G401.6 (cell line): Measurements from ENCODE around the gene MSH4.
"Not testable (repeated sequence)": the region's sequence is repeated elsewhere in the genome, so short reads cannot be mapped to it uniquely, and the experiment has no call there.

Experiments
- FAIRE-seq: peaks from 2 replicates; lab custom pipeline; 2012; peaks lifted over from hg19 to GRCh38; lab: Jason Lieb, UNC

Gene MSH4

DNA sequence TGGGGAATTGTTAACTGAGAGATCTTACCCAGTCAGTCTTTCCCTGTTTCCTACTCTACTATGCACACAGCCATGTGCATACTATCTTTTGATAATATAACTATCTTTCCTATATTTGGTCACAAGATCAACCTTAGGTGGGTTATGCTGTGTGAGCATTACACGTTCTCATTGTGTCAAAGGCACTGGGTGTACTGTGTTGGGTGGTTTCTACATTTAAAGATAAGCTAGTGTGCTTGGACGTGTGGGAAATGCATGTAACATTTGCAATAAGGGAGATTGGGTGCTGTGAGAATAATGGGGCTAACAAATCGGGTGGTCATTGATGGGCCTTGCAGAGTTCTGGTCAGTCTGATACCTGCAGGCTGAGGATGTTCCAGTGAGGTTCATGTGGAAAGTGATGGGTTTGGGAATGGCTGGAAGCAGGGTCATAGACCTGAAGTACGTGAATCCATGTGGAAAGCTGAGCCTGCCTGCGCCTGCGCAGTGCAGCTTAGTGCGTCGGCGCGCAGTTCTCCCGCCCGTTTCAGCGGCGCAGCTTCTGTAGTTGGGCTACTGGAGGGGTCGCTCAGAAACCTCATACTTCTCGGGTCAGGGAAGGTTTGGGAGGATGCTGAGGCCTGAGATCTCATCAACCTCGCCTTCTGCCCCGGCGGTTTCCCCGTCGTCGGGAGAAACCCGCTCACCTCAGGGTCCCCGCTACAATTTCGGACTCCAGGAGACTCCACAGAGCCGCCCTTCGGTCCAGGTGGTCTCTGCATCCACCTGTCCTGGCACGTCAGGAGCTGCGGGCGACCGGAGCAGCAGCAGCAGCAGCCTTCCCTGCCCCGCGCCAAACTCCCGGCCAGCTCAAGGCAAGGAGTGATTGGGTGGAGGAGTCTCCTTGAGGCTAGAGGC is at the start of gene MSH4:
Gene MSH4 (plus strand): TSS at position 507 of the 897 bp plus-strand sequence. CDS start 104 bp downstream, at position 611.
- FAIRE-seq = peak; percentile 40

DNA sequence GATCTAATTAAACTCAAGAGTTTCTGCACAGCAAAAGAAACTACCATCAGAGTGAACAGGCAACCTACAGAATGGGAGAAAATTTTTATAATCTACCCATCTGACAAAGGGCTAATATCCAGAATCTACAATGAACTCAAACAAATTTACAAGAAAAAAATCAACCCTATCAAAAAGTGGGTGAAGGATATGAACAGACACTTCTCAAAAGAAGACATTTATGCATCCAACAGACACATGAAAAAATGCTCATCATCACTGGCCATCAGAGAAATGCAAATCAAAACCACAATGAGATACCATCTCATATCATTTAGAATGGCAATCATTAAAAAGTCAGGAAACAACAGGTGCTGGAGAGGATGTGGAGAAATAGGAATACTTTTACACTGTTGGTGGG is 39.5 kb upstream of the MSH4 start:
- not testable (repeated sequence) for FAIRE-seq

DNA sequence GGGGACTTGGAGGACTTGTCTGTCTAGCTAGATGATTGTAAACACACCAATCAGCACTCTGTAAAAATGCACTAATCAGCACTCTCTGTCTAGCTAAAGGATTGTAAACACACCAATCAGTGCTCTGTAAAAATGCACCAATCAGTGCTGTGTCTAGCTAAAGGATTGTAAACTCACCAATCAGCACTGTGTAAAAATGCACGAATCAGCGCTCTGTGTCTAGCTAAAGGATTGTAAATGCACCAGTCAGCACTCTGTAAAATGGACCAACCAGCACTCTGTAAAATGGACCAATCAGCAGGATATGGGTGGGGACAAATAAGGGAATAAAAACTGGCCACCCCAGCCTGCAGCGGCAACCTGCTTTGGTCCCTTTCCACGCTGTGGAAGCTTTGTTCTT is 38.1 kb upstream of the MSH4 start:
- not testable (repeated sequence) for FAIRE-seq

DNA sequence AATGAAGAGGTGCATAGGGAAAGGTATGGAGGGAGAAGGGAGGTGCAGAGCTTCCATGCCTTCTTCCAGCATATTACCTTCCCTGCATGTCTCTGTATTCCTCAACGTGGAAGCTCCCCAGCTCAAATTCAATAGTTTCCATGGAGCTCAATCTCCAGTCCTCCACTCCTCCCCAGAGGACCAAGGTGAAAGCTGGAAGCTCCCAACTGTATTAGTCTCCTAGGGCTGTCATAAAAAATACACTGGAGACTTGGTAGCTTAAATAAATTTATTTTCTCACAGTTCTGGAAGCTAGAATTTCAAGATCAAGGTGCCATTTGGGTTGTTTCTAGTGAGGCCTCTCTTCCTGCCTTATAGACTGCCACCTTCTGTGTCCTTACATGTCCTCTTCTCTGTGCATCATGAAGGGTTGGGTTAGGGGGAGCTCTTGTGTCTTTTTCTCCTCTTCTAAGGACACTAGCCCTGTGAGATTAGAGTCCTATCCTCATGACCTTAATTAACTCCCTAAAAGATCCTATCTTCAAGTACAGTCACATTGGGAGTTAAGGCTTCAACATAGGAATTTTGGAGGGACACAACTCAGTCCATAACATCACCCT is 32.5 kb upstream of the MSH4 start:
- FAIRE-seq = no peak

DNA sequence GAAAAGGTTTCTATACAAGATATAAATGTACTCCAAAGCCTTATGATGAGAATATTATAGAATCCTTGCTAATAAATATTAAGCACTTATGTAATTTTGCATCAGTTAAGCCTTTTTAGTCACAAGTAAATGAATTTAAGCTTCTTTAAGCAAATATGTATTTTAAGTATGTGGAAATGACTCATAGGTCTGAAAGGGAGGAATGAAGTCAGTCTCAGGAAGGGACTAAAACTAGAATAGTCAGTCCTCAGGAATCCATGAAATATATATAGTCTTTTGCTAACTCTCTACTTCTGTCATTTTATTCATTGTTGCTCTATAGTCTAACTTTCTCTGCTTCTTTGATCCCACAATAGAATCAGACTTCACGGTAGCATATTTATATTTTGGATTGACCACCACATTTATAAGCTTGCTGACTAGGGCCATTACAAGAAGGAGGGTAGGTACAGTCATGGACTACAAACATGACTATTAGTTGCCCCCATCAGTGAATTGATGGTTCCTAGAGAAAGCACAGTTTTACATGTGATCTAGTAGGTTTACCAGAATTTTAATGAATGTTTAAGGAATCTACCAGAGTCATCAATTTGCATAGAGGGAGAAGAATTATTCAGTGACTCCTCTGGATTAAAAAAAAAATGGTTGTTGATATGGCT is 30.9 kb upstream of the MSH4 start:
- no peak for FAIRE-seq

DNA sequence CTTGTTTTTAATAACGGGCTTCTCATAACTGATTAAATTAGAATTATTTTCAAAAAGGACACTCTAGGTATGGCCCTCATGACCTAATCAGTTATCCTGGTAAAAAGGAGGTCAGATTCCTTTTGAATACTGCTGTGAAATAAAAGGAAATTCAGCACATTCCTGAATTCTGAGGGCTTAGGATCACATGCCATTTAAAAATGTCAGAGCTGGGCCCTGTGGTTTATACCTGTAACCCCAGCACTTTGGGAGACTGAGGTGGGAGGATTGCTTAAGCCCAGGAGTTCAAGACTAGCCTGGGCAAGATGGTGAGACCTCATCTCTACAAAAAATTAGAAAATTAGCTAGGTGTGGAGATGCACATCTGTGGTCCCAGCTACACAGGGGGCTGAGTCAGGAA is 28.7 kb upstream of the MSH4 start:
- no peak for FAIRE-seq

DNA sequence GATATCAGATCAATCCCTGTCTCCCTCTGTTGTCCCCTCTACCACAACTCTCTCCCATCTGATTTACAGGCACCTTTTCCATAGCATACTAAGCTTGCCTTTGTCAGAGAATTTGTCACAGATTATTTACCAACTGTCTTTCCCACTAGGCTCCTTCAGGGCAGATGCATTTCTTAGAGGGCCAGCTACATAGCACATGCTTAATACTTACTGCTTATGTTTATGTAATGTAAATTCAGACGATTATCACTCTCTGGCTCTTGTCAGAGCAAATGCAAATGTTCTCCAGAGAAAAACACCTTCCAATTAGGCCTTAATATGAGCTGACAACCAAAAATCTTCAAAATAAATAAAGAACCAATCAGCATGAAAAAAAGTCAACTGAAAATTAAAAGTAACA is 25.9 kb upstream of the MSH4 start:
- FAIRE-seq = no peak

DNA sequence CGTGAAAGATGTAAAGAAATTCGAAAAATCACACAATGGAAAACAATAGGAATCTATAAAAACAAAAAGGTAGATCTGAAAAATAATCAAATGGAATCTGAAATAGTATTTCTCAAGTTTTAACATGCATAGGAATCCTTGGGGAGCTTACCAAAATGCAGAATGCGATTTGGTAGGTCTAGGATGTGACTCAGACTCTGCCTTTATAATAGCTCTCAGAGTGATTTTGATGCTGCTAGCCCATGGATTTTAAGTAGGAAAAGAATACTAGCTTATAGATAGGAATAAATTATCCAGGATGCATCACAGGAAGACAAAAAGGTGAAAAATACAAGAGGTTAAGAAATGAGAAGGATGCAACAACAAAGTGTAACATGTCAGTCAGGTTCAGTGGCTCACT is 24.7 kb upstream of the MSH4 start:
- FAIRE-seq = no peak

DNA sequence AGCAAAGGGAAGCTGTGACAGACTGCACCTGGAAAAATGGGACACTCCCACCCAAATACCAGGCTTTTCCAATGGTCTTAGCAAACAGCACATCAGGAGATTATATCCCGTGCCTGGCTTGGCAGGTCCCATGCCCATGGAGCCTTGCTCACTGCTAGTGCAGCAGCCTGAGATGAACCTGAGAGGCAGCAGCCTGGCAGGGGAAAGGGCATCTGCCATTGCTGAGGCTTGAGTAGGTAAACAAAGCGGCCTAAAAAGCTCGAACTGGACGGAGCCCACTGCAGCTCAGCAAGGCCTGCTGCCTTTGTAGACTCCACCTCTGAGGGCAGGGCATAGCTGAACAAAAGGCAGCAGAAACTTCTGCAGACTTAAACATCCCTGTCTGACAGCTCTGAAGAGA is 18.9 kb upstream of the MSH4 start:
- not testable (repeated sequence) for FAIRE-seq

DNA sequence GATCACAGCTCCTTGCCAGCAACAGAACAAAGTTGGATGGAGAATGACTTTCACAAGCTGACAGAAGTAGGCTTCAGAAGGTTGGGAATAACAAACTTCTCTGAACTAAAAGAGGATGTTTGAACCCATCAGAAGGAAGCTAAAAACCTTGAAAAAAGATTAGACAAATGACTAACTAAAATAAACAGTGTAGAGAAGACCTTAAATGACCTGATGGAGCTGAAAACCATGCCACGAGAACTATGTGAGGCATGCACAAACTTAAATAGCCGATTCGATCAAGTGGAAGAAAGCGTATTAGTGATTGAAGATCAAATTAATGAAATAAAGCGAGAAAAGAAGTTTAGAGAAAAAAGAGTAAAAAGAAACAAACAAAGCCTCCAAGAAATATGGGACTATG is 18.0 kb upstream of the MSH4 start:
- FAIRE-seq = not testable (repeated sequence)

DNA sequence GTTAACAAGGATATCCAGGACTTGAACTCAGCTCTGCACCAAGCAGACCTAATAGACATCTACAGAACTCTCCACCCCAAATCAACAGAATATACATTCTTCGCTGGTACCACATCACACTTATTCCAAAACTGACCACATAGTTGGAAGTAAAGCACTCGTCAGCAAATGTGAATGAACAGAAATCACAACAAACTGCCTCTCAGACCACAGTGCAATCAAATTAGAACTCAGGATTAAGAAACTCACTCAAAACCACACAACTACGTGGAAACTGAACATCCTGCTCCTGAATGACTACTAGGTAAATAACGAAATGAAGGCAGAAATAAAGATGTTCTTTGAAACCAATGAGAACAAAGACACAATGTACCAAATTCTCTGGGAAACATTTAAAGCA is 16.5 kb upstream of the MSH4 start:
- not testable (repeated sequence) for FAIRE-seq

DNA sequence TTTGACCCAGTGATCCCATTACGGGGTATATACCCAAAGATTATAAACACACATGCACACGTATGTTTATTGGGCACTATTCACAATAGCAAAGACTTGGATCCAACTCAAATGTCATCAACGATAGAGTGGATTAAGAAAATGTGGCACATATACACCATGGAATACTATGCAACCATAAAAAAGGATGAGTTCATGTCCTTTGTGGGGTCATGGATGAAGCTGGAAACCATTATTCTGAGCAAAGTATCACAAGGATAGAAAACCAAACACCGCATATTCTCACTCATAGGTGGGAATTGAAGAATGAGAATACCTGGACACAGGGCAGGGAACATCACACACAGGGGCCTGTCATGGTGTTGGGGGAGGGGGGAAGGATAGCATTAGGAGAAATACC is 12.8 kb upstream of the MSH4 start:
- not testable (repeated sequence) for FAIRE-seq

DNA sequence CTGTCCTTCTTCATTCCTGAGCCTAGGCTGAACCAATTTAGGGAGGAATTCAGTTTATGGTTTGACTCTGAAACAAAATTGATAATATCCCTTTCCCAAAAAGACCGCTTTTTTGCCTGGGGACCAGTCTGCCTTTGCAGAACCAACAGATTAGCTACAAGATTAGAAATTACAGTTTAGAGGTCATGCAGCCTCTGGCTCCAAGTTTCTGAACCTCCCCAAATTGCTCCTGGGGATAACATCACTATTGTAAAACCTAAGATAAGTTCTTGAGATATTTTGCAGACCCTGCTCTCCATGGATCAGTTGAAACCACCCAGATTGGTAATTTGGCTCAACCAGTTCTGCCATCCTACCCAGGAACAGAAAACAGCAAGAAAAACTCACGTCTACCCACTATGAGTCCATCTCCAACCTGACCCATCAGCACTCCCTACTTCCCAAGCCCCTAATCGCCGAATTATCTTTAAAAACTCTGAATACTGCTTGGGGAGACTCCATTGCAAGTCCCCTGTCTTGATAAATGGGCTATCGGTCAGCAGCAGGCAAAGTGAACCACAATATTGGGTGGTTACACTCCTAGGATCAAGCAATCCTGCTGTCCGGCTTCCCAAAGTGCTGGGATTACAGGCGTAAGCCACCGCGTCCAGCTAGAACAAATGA is 11.2 kb upstream of the MSH4 start:
- FAIRE-seq = no peak

DNA sequence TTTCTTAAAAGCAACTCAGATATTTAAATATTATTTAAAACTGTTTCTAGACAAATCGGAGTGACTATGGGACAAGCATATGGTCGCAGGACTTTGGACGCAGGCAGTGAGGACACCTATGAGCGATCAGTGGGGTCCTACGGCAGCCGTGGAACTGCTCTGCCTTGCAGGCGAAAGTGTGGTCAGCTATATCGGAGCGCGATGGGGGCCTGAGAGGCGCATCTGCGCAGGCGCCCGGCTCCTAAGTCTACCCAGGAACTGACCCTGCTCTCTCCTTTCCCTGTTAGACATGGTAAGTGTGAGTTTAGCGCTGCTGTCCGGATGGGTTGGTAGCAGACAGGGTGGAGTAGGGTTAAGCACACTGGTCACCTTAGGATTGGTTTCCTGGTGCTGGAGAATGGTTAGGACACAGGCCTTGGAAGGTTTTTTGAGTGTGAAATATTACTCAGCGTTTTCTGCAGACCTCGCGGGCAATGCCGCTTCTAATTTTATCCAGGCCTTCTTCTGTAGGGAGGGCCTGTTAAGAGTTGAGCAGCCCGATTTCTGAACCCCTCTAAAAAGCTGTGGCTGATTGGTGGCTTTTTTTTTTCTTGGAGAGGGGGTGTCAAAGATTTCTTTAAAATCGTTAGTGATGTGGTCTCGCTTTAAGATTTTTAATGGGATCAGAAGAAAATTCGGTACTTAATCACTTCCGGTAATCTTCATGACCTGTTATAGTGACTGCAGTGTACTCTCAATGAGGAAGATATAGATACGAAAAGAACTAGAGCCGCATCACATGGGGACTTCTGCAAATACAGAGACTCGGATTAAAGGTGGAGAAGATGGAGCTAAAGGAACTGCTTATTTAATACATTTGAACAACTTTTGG is 10.5 kb upstream of the MSH4 start, which contains the start of gene RABGGTB:
Gene RABGGTB (plus strand): TSS at position 274 of the 871 bp plus-strand sequence. CDS start 16 bp downstream, at position 290.
- peak; percentile 96 for FAIRE-seq

DNA sequence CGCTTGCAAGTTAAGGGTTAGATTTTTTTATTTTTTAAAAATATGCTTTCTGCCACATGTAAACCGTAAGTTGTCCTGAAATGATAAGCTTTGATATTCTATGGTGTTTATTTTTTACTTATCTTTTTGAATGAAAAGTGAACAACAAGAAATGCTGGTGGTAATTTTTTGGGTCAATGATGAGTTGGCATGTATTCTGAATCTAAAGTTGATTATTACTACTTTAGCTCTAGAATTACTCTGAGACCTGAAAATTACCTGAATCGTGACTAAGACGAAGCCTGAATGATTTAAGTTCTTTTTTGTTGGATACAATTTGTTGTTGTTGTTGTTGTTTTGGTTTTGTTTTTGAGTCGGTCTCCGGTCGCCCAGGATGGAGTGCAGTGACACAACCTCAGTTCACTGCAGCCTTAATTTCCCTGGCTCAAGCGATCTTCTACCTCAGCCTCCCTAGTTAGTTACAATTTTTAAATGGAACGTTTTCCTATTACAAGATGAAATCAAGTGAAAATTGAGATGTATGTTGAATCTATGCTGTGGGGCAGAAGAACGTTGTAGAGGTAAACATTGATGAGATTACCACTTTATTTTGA is 9.7 kb upstream of the MSH4 start:
- no peak for FAIRE-seq

DNA sequence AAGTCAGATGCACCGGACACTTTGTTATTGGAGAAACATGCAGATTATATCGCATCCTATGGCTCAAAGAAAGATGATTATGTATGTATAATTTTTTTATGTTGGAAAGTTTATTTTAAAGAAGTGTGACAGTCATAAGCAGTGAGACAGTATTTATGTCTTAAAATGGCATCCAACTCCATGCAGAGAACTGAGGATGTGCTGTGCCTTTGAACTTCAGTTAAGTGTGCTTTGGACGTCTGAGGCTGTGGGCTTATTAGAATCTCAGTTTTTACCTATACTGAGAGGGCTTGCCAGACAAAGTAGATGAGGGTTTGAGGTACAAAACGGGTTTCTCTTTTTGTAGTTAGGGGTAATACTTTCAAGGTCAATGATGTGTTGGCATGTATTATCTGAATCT is 9.2 kb upstream of the MSH4 start:
- FAIRE-seq = no peak

DNA sequence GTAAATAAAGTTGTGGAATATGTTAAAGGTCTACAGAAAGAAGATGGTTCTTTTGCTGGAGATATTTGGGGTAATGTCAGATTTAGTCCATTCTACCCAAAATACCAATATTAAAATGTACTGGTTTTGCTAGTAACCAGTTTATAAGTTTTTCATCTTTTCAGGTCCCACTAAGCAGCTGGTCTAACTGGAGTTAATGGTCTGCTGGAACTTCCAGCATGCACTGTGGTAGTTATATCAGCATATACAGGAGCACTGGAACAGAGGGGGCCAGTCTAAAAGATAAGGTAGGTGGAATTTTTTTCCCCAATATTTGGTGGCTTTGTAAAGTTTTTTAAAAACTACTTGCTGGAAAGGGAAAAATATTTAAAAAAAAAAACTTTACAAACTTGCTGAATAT is 6.7 kb upstream of the MSH4 start:
- FAIRE-seq = no peak

DNA sequence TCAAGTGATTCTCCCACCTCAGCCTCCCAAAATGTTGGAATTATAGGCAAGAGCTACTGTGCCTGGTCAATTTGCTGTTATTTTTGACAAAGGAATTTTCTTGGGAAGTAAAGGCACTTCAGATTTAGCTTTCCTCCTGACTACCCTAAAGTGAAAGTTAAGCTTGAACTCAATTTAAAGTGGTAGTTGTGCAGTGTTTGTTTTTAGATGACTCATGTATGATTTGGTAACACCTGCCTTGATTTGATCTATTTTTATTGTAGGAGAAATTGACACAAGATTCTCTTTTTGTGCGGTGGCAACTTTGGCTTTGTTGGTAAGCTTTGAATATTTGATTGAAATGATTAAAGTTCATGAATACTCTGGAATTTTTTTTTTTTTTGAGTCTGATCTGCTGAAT is 5.7 kb upstream of the MSH4 start:
- FAIRE-seq = no peak

DNA sequence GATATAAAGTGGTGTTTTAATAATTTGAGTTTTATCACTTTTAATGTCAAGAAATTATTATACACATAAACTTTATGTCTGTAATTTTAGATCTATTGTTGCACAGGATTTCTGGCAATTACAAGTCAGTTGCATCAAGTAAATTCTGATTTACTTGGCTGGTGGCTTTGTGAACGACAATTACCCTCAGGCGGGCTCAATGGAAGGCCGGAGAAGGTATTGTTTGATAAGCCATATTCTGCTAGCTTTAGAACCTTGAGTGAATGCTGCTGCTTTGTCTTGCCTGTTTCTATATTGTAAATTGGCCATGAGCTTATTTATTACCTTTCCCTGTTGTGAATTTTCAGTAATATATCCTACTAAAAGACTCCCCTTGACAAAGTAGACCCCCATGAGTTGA is 4.6 kb upstream of the MSH4 start:
- FAIRE-seq = no peak

DNA sequence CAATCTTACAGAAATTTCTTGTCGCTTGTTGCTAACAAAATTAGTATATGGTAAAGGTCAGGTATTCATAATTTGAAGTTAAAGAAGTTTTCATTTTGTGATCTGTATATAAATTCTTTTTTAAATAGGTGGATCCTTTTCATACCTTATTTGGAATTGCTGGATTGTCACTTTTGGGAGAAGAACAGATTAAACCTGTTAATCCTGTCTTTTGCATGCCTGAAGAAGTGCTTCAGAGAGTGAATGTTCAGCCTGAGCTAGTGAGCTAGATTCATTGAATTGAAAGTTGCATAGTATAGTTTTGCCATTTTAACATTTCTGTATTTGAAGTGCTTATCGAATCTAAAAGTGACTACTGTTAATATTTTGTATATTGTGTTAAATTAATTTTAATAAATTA is 2.3 kb upstream of the MSH4 start:
- no peak for FAIRE-seq

DNA sequence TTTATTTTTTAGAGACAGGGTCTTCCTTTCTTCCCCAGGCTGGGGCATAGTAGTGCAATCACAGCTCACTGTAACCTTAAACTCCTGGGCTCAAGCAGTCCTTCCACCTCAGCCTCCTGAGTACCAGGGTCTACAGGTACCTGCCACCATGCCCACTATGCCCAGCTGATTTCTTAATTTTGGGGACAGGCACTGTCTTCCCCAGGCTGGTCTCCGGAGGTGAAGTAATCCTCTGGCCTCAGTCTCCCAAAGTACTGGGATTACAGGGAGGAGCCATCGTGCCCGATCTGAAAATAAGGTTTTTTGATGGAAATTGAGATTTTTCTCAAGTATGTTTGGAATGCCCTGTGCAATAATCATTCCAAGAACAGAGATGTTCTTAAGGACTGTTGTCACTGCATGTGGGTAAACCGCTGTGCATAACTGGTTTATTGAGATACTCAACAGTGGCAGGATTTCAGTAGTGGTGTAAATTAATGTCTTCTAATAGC is 934 bp upstream of the MSH4 start:
- FAIRE-seq = no peak
